Colonic mucosa (tissue), 4 donors: ENCODE measurements around the gene C16orf74. TPM values are rescaled to one million over a fixed set of nuclear protein-coding genes. Genes with fewer than 3 reads are reported as not detected.

Source experiments
- DNase-seq: peaks from one replicate; pipeline ENCODE4 v3.0.0-alpha.2; 2020
- H3K27ac ChIP-seq: fragments of 200-600 bp; one replicate; pipeline ENCODE4 v1.8.0; 2021
- H3K27me3 ChIP-seq: fragments of 200-600 bp; one replicate; pipeline ENCODE4 v1.8.0; 2021
- H3K36me3 ChIP-seq: fragments of 200-600 bp; one replicate; pipeline ENCODE4 v1.8.0; 2021
- H3K4me1 ChIP-seq: fragments of 200-600 bp; one replicate; pipeline ENCODE4 v1.8.0; 2021; ENCODE audit warnings: mild to moderate bottlenecking
- H3K4me3 ChIP-seq: fragments of 200-600 bp; one replicate; pipeline ENCODE4 v1.8.0; 2021
- H3K9ac ChIP-seq, 2 donors: one replicate each; pipeline ENCODE4 v1.7.0; 2013; ENCODE audit warnings: control low read depth in 2 of 2, low read depth in 2 of 2, low read length in 2 of 2
- H3K9me3 ChIP-seq: fragments of 200-600 bp; one replicate; pipeline ENCODE4 v1.8.0; 2021
- CTCF ChIP-seq: fragments of 200-600 bp; IDR thresholded peaks from one replicate; pipeline ENCODE4 v1.8.0; 2022; ENCODE audit warnings: antibody characterized with exemption, mild to moderate bottlenecking
- intact Hi-C: fragments of 100-400 bp; cut with DNase I; formaldehyde crosslinking; loops from one replicate; pipeline ENCODE4 v1.14.1; 2022
- total RNA-seq, 2 donors: library from RNA; stranded (reverse); fragmentation: NEBNext Ultra II Directional in 1 of 2; extraction: Animal tissue kit (Norgen Biotek cat#: 25700) in 1 of 2; gene quantifications; one replicate each; pipeline ENCODE4 v1.2.1, GENCODE V29; 2021
- donor health status: healthy.
- donor health status: DM: no; HTN: no; CAD: no.
- donor health status: DM: no; HTN: no; CAD: no.

C16orf74 gene
- total RNA-seq, 2 donors from 2014 or later, result 0.37 to 0.96 TPM

GRCh38 chr16:85660843-85661739 is 89.8 kb downstream of the C16orf74 start:
- DNase-seq, result no peak
- intact Hi-C loops, result loop anchor here (2.0 kb wide), 1 partner anchor 56 kb away; no protein-coding TSS in a partner anchor
- Histone ChIP-seq H3K4me3 (no peak overlapping the region), H3K4me1 (no peaks in the 10 kb centered on the region), H3K27ac (no peak overlapping the region), H3K27me3 (no peaks in the 10 kb centered on the region), H3K9ac (no peak overlapping the region), H3K9me3 (no peaks in the 10 kb centered on the region), H3K36me3 (peaks cover 49% of the 10 kb centered on the region)
- TF ChIP-seq CTCF, result no peak

DNA sequence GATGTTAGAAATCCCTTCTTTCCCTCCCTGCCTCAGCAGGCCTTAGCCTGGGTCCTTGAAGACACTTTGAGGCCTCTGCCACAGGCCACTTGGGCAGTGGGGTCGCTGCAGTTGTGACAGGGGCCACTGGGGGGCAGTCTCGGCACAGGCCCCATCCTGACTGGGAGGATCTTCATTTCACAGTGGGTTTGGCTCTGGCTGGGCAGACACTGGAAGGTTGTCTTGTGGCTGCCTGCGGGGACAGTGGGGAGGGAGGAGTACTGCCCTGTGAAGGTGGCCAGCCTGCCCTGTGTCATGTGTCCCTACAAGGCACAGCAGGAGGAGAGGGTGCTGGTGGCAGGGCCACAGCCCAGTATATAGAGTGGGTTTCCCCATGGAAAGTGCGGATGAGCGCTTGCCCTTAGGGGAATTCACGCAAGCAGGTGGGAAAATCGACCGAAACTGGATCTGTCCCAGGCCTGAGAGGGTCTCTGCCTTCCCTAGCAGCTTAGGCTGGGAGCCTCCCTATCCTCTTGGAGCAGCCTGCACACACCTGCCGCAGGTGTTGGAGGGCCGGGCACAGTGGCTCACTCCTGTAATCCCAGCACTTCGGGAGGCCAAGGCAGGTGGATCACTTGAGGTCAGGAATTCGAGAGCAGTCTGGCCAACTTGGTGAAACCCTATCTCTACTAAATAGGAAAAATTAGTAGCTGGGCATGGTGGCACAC is 90.9 kb downstream of the C16orf74 start:
- H3K4me3 ChIP-seq, result no peak overlapping the region
- intact Hi-C loops, result loop anchor here (2.0 kb wide), 1 partner anchor 57 kb away; no protein-coding TSS in a partner anchor
- no peak overlapping the region for H3K27ac ChIP-seq
- peaks cover 46% of the 10 kb centered on the region for H3K36me3 ChIP-seq
- no peaks in the 10 kb centered on the region for H3K27me3 ChIP-seq
- peak; percentile 67 for DNase-seq
- H3K9me3 ChIP-seq, result no peaks in the 10 kb centered on the region
- no peak overlapping the region for H3K9ac ChIP-seq
- no peaks in the 10 kb centered on the region for H3K4me1 ChIP-seq
- peak; percentile 95 for TF ChIP-seq CTCF

GRCh38 chr16:85659336-85659735 is 91.6 kb downstream of the C16orf74 start:
- no peak overlapping the region for H3K27ac ChIP-seq
- H3K36me3 ChIP-seq, result peaks cover 43% of the 10 kb centered on the region
- no peak overlapping the region for H3K4me3 ChIP-seq
- no peak for DNase-seq
- TF ChIP-seq CTCF, result no peak
- intact Hi-C loops, result no loop called here
- no peak overlapping the region for H3K9ac ChIP-seq
- H3K9me3 ChIP-seq, result no peaks in the 10 kb centered on the region
- no peaks in the 10 kb centered on the region for H3K4me1 ChIP-seq
- H3K27me3 ChIP-seq, result no peaks in the 10 kb centered on the region

GRCh38 chr16:85658504-85659326 is 92.2 kb downstream of the C16orf74 start:
- H3K4me3 ChIP-seq, result no peak overlapping the region
- DNase-seq, result no peak
- H3K4me1 ChIP-seq, result no peaks in the 10 kb centered on the region
- intact Hi-C loops, result no loop called here
- no peak overlapping the region for H3K9ac ChIP-seq
- no peaks in the 10 kb centered on the region for H3K9me3 ChIP-seq
- no peak overlapping the region for H3K27ac ChIP-seq
- no peaks in the 10 kb centered on the region for H3K27me3 ChIP-seq
- no peak for TF ChIP-seq CTCF
- H3K36me3 ChIP-seq, result peaks cover 43% of the 10 kb centered on the region

DNA sequence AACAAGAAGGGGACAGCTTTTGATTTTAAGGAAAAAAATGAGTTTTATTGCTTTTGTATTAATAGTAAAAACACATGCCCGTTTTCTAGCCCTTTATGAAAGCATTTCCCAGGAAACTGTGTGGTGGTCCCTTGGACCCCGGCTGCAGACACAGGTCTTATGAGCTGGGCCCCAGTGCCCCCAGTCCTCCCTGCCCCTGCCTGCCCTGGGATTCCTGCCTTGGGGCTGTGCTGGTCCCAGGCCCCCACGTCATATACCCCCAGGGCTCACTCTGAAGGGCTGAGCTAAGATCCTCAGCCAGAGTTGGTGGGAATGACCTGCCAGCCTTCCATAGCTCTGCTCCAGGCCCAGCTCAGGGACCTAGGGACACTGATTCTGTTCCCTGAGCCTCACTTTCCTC is 92.9 kb downstream of the C16orf74 start:
- intact Hi-C loops, result no loop called here
- H3K36me3 ChIP-seq, result peaks cover 37% of the 10 kb centered on the region

More for the DNA sequence above, 92.9 kb downstream of the C16orf74 start:
- H3K27me3 ChIP-seq, result no peaks in the 10 kb centered on the region
- no peak overlapping the region for H3K4me3 ChIP-seq
- no peaks in the 10 kb centered on the region for H3K4me1 ChIP-seq
- DNase-seq, result no peak
- H3K27ac ChIP-seq, result no peak overlapping the region
- H3K9me3 ChIP-seq, result no peaks in the 10 kb centered on the region
- H3K9ac ChIP-seq, result no peak overlapping the region
- no peak for TF ChIP-seq CTCF
